Measurements from ENCODE around the gene LXN. TPM values are rescaled to one million over a fixed set of nuclear protein-coding genes. Genes with fewer than 3 reads are reported as not detected.

The LXN gene
- polyA plus RNA-seq, 1 donor (not counting 4 experiments of a cell fraction or from before 2014, with no cell fraction given), result 8.4 TPM

- H3K27me3 ChIP-seq (ENCODE audit: control insufficient read depth, extremely low read depth, insufficient read depth, low read length), result no peaks in the 10 kb centered on the region
- no peaks in the 10 kb centered on the region for H3K9me3 ChIP-seq (ENCODE audit: control insufficient read depth, low read depth, low read length)
- H3K79me2 ChIP-seq (ENCODE audit: control insufficient read depth, insufficient read depth, low read length), result no peaks in the 10 kb centered on the region
- FAIRE-seq (no peak), DNase-seq (ENCODE audit: low read depth, low spot score) (no peak)
- TF ChIP-seq CTCF (optimal IDR thresholded peaks at IDR 0.05 in 1 of 3, IDR thresholded peaks at IDR 0.05 in 1 of 3, conservative IDR thresholded peaks at IDR 0.05 in 1 of 3; ENCODE audit: extremely low read depth in 1 of 3, insufficient read depth in 2 of 3, low read length in 3 of 3) (no peak), EZH2 (IDR thresholded peaks at IDR 0.05; ENCODE audit: low read length) (no peak)
- H3K4me3 ChIP-seq (ENCODE audit: control insufficient read depth in 2 of 3, extremely low read depth in 1 of 3, insufficient read depth in 2 of 3, low read depth in 1 of 3, low read length in 3 of 3), result no peak overlapping the region
- H2AFZ ChIP-seq (ENCODE audit: control insufficient read depth, low read length), result no peak overlapping the region
- dilution Hi-C loops (cut with MboI; ENCODE audit: extremely low pct_ligation_motif_present, low sequenced_read_pairs), result no loop called here
- H3K27ac ChIP-seq (ENCODE audit: control insufficient read depth, insufficient read depth, low read length), result no peak overlapping the region
- no peaks in the 10 kb centered on the region for H3K9me1 ChIP-seq (ENCODE audit: control insufficient read depth, extremely low read depth, insufficient read depth, low read length)
- H4K20me1 ChIP-seq (ENCODE audit: control insufficient read depth, extremely low read depth, insufficient read depth, low read length), result no peaks in the 10 kb centered on the region
- no peaks in the 10 kb centered on the region for H3K4me1 ChIP-seq (ENCODE audit: control insufficient read depth, extremely low read depth, insufficient read depth, low read length)
- H3K36me3 ChIP-seq (ENCODE audit: control insufficient read depth in 2 of 2, extremely low read depth in 1 of 2, insufficient read depth in 2 of 2, low read length in 2 of 2), result peaks cover 0 to 2% of the 10 kb centered on the region in 2 experiments
- H3K4me2 ChIP-seq (ENCODE audit: control insufficient read depth, extremely low read depth, insufficient read depth, low read depth, low read length), result no peak overlapping the region
- H3K9ac ChIP-seq (ENCODE audit: control insufficient read depth, extremely low read depth, insufficient read depth, low read length), result no peak overlapping the region
These were observed 6.2 kb upstream of the LXN start for GRCh38 chr3:158678687-158679086.

DNA sequence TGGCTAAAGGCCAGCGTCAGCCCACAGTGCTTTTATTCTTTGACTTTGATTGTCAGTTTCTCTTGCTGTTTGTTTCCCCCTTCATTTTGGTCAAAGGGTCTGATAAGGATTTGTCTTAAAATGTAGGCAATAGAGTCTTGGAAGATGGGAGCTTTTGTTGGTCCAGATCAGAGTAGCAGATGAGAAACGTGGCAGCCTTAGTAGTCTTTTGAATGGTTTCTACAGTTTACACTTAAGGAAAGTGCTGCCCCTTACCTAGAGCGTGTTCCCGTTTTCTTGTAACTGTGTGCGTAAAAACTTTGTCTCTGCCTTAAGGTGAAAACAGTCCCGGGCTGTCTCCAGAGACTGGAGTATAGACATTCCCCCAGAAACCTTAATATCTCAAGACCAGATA, 630 bp downstream of the LXN start:
- Histone ChIP-seq H3K9me3 (ENCODE audit: control insufficient read depth, low read depth, low read length) (no peaks in the 10 kb centered on the region), H3K27ac (ENCODE audit: control insufficient read depth, insufficient read depth, low read length) (peak overlapping the region; percentile 52), H2AFZ (ENCODE audit: control insufficient read depth, low read length) (peak overlapping the region; percentile 86), H3K36me3 (ENCODE audit: control insufficient read depth in 2 of 2, extremely low read depth in 1 of 2, insufficient read depth in 2 of 2, low read length in 2 of 2) (peaks cover under 1 to 10% of the 10 kb centered on the region in 2 experiments), H3K4me2 (ENCODE audit: control insufficient read depth, extremely low read depth, insufficient read depth, low read depth, low read length) (peak overlapping the region; percentile 73), H3K79me2 (ENCODE audit: control insufficient read depth, insufficient read depth, low read length) (no peaks in the 10 kb centered on the region), H3K9me1 (ENCODE audit: control insufficient read depth, extremely low read depth, insufficient read depth, low read length) (no peaks in the 10 kb centered on the region), H3K4me3 (ENCODE audit: control insufficient read depth in 2 of 3, extremely low read depth in 1 of 3, insufficient read depth in 2 of 3, low read depth in 1 of 3, low read length in 3 of 3) (peak overlapping the region; percentile 50 to 74 (median 67)), H4K20me1 (ENCODE audit: control insufficient read depth, extremely low read depth, insufficient read depth, low read length) (no peaks in the 10 kb centered on the region), H3K9ac (ENCODE audit: control insufficient read depth, extremely low read depth, insufficient read depth, low read length) (peak overlapping the region; percentile 72), H3K27me3 (ENCODE audit: control insufficient read depth, extremely low read depth, insufficient read depth, low read length) (no peaks in the 10 kb centered on the region), H3K4me1 (ENCODE audit: control insufficient read depth, extremely low read depth, insufficient read depth, low read length) (peaks cover 7% of the 10 kb centered on the region)
- peak; percentile 5 for FAIRE-seq
- TF ChIP-seq EZH2 (IDR thresholded peaks at IDR 0.05; ENCODE audit: low read length) (no peak), CTCF (optimal IDR thresholded peaks at IDR 0.05 in 1 of 3, IDR thresholded peaks at IDR 0.05 in 1 of 3, conservative IDR thresholded peaks at IDR 0.05 in 1 of 3; ENCODE audit: extremely low read depth in 1 of 3, insufficient read depth in 2 of 3, low read length in 3 of 3) (no peak)
- DNase-seq (ENCODE audit: low read depth, low spot score), result no peak
- dilution Hi-C loops (cut with MboI; ENCODE audit: extremely low pct_ligation_motif_present, low sequenced_read_pairs), result no loop called here
